Measurements from ENCODE around the gene MYBPC3.

DNA sequence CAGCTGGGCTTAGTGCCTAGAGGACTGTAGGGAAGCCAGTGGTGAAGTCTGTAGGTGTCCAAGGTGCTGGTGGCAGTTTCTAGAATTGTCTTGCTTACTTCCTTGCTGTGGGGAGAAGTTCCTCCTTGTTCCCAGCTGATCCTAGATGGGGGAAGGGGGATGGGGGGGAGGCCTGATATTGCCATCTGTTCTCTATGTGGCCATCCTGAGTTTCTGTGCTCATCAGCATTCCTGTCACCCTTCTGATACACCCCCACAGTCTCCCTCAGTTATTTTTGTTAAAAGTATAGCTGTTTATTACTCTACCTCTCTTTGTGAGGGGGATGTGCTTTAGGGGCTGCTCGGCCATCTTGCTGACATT, 46.0 kb downstream of the MYBPC3 start:
- TF ChIP-seq SIN3A (IDR thresholded peaks at IDR 0.05; ENCODE audit: borderline replicate concordance, insufficient read depth, low read length), result no peak
- TF ChIP-seq, protein P1, sequence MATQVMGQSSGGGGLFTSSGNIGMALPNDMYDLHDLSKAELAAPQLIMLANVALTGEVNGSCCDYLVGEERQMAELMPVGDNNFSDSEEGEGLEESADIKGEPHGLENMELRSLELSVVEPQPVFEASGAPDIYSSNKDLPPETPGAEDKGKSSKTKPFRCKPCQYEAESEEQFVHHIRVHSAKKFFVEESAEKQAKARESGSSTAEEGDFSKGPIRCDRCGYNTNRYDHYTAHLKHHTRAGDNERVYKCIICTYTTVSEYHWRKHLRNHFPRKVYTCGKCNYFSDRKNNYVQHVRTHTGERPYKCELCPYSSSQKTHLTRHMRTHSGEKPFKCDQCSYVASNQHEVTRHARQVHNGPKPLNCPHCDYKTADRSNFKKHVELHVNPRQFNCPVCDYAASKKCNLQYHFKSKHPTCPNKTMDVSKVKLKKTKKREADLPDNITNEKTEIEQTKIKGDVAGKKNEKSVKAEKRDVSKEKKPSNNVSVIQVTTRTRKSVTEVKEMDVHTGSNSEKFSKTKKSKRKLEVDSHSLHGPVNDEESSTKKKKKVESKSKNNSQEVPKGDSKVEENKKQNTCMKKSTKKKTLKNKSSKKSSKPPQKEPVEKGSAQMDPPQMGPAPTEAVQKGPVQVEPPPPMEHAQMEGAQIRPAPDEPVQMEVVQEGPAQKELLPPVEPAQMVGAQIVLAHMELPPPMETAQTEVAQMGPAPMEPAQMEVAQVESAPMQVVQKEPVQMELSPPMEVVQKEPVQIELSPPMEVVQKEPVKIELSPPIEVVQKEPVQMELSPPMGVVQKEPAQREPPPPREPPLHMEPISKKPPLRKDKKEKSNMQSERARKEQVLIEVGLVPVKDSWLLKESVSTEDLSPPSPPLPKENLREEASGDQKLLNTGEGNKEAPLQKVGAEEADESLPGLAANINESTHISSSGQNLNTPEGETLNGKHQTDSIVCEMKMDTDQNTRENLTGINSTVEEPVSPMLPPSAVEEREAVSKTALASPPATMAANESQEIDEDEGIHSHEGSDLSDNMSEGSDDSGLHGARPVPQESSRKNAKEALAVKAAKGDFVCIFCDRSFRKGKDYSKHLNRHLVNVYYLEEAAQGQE (IDR thresholded peaks at IDR 0.05; ENCODE audit: insufficient read depth in 1 of 2, low read depth in 2 of 2, low read length in 2 of 2), result no peak
- no peak for TF ChIP-seq POLR2AphosphoS5 (IDR thresholded peaks at IDR 0.05; ENCODE audit: low read depth, low read length)
- no peak for TF ChIP-seq TAF1 (IDR thresholded peaks at IDR 0.05; ENCODE audit: borderline replicate concordance, insufficient read depth, low read length)
- TF ChIP-seq FOXP2 (optimal IDR thresholded peaks at IDR 0.05; ENCODE audit: borderline replicate concordance, extremely low read depth, extremely low read length, insufficient read depth), result no peak
